GM21717 (cell line): ENCODE results near the gene EQTN.

Experiments
- ATAC-seq: cut with Tn5 transposase; IDR thresholded peaks from one replicate; pipeline ENCODE4 v1.9.1; 2021; ENCODE audit warnings: mild to moderate bottlenecking, moderate library complexity; ENCODE audit not compliant: unreplicated experiment

Gene EQTN

GRCh38 chr9:27297050-27297449 lies at the start of gene EQTN:
Gene EQTN (minus strand): TSS chr9:27297150. CDS start chr9:27297055, 95 bp downstream.
- ATAC-seq, result no peak

DNA sequence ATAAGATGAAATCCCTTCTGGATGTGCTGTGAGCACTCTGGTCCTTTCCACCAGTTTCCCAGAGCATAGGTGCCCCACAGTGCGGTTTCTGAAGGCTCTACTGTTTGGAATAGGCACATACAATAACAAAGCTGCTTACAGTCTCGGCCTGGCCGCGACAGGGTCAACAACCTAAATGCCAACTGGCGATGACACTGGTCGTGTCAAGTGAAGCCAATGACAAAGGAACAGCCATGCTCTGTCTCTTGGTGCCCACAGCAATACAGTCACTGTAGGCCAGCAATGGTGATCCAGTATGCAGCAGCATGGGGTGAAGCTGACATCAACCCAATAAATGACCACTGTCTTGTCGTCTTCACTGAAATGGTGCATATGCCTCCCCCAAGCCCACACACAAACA lies 47.8 kb upstream of the EQTN start:
- no peak for ATAC-seq

DNA sequence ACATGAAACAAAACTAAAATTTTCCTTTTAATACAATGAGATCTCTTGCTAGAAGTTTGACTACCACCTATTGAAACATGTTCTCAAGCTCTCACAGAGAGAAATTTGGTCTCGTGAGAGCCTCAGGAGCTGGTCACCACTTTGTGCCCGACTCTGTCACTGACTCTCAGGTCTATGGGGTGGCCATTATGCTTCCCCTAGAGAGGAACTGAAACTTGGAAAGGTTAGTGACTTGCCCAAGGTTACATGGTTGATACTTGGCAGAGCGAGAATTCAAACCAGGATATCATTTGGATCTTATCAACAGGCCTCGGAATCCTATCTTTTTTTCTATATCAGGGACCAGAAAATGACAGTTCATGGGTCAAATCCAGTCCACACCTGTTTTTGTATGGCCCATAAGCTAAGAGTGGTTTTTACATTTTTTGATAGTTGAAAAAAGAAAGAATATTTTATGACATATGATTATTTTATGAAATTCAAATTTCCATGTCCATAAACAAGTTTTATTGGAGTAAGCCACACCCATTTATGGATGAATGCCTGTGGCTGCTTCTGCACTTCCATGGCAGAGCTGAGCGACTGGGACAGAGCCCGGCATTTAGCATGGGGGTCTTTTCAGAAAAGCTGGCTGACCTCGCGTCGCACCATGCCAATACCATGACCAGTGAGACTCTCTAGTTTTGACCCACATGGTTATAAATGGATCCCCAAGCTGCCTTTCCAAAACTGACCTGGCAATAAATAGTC lies 44.8 kb upstream of the EQTN start:
- no peak for ATAC-seq

DNA sequence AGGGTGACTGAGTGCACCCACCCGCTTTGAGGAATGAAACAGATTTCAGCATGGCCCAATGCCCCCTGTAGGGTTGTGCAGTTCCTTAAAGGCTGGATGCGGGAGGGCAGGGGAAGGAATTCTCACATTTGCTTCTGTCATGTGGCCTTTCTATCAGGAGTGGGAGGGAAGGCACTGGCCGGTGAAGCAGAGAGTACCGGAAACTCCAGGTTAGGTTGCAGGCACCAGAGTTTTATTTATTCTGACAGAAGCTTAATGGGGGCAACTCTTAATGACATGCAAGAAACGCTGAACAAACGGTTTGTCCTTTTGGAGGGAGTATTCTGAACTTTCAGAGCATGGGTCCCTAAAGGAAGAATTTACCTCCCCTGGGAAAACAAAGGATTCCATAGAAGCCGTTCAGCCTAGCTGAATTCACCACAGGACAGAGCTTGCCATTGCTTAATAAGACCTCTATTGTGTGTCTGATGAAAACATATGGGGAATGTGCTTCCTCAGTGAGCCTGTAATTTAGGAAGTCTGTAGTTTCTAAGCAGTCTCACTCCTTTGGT lies 44.1 kb upstream of the EQTN start:
- no peak for ATAC-seq

DNA sequence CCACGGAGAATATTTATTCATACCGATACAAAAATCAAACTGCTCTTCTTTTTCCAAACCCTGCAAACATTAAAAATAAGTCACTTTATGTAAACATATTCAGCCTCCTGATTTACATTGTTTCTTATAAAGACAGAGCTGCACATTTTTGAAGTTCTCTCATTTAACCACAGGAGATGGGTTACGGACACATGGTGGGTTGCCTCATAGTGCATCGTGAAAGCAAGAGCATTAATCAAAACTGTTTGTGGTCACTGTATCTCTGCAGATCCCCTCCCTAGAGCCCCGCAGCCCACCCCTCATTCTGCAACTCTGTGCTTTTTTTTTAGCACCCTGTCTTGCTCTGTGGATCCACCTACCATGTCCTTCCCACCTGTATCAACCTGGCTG lies 43.3 kb upstream of the EQTN start:
- no peak for ATAC-seq

GRCh38 chr9:27339661-27340284 lies 42.8 kb upstream of the EQTN start:
- no peak for ATAC-seq

- no peak for ATAC-seq
Observed at GRCh38 chr9:27338527-27338903, 41.6 kb upstream of the EQTN start.

DNA sequence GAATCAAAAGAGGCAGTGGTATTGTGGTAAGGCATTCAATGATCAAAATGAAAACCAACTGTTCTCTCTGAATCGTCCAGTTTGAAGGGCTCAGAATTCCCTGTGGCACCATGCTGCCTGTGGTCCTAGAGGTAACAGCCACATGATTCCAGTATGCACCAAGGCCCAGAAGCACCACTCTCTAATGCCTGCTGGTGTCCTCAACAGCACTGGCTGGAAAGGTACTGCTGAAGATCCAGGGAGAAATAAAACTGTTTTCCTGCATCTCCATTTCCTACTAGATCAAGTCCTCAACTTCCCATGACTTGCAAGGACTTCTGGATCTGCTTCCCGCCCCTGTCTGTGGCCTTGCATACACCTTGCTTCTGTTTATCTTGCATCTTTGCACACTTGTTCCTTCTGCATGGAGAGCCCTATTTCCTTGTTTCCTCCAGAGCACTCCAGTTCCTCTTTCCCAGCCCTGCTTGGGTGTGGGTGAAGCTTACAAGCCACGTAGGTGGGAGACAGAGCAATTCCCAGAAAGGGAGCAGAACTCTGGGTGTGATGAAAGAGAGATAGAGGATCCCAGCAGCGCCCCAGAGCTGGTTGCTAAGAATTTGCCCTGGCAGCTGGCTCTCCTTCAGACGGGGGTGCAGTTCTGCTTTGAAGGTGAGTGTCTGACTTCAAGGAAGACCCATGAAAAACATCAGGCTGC lies 41.0 kb upstream of the EQTN start:
- no peak for ATAC-seq

DNA sequence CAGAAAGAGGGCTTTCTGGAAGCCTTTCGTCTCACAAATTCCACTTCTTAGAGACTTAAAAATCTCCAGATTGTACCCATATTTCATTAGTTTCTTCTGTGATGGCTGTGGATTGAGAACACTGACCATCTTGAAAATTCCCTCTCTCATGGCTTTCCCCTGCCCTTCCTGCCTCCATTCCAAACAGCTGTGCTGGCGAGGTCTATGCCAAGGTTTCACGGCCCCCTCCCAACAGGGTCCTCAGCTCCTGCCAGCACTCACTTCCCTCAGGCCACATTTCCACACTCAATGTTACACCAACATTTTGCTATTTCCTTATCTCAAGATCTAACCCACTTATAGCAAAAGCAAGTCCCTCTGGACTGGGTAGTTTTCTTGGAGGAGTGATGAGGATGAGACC lies 40.3 kb upstream of the EQTN start:
- no peak for ATAC-seq

GRCh38 chr9:27336829-27337228 lies 39.9 kb upstream of the EQTN start:
- no peak for ATAC-seq

- ATAC-seq, result no peak
Observed at GRCh38 chr9:27336126-27336525, 39.2 kb upstream of the EQTN start.

DNA sequence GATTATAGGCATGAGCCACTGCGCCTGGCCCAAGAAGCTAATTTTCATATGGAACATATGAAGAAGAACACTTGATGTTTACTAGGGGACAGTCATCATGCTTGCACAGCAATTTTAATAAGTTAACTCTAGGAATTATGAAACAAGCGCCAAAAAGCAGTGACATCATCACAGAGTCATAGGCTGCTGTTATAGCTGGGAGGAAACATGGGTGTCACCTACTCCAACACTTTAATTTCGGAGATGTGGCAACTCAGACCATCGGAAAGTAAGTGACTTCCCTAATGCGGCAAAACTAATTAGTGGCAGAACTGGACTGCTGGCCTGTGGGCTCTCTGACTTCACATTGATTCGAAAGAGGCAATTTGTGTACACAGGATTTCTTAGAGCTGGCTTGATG lies 38.1 kb upstream of the EQTN start:
- no peak for ATAC-seq

DNA sequence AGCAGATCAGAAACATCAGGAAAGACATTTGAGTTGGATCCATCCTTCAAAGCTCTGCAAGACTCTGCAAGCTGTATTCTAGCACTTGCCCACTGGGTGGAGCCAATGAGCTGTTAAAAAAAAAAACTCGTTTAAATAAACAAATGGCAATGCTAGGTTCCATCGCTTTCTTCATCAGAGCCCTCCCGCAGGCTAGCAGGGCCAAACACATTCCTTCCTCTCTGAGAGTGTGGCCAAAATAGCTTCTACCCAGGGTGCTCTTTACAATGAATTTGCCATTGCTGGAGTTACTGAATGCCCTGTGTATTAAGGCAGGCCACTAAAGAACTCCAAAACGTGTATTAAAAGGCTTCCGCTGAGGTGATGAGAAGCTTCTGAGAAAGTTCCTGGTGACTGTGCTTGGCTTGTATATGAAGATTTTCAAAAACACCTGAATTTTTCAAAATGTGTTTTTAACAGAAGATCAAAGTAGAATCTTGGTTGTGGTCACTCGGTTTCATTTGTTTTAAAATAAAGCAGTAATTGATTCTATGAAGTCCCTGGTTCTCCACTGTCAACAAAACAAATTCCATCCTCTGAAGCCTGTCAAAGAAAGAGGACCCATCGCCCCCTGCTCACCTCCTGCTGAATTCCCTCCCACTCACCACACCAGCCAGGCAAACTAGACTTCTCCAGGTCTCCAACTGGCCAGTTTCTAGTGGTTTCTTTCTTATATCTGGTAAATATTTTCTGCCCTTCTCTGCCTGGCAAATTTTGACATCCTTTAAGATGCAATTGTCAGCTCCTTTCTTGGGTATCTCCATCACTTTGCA lies 36.5 kb upstream of the EQTN start:
- ATAC-seq, result peak; percentile 74

- no peak for ATAC-seq
Observed at GRCh38 chr9:27331393-27331792, 34.4 kb upstream of the EQTN start.

GRCh38 chr9:27329291-27329690 lies 32.3 kb upstream of the EQTN start:
- no peak for ATAC-seq

- no peak for ATAC-seq
Observed at GRCh38 chr9:27328483-27328882, 31.5 kb upstream of the EQTN start.

- ATAC-seq, result no peak
Observed at GRCh38 chr9:27311184-27311583, 14.2 kb upstream of the EQTN start.

GRCh38 chr9:27310582-27310981 lies 13.6 kb upstream of the EQTN start:
- no peak for ATAC-seq

GRCh38 chr9:27308691-27309390 lies 11.9 kb upstream of the EQTN start:
- ATAC-seq, result no peak

GRCh38 chr9:27304521-27304920 lies 7.6 kb upstream of the EQTN start:
- ATAC-seq, result no peak
